Measurements from ENCODE around the gene SH3GL2.

SH3GL2 gene

GRCh38 chr9:17810317-17810716 lies 231.5 kb downstream of the SH3GL2 start:
- no peak for DNase-seq (ENCODE audit: low spot score)
- ChIA-PET POLR2A (ENCODE audit: low non-redundant PET) (no interaction called here), CTCF (interaction anchor here (0.8 to 1.6 kb wide), 10 partner anchors 10 to 1218 kb away, joined by 3 to 11 read pairs (median 4); no protein-coding TSS in a partner anchor)
- H3K27ac ChIP-seq = no peak overlapping the region
- no peak for TF ChIP-seq CTCF (conservative IDR thresholded peaks at IDR 0.05; ENCODE audit: low read depth)

- ChIA-PET POLR2A (ENCODE audit: low non-redundant PET) (no interaction called here), CTCF (interaction anchor here (0.6 to 1.6 kb wide), 16 partner anchors 10 to 1218 kb away, joined by 3 to 11 read pairs (median 4); no protein-coding TSS in a partner anchor)
- DNase-seq (ENCODE audit: low spot score) = peak; percentile 47
- TF ChIP-seq CTCF (conservative IDR thresholded peaks at IDR 0.05; ENCODE audit: low read depth) = peak; percentile 98
- no peak overlapping the region for H3K27ac ChIP-seq
Observed at GRCh38 chr9:17810728-17811571, 232.1 kb downstream of the SH3GL2 start.

- no peak overlapping the region for H3K27ac ChIP-seq
- TF ChIP-seq CTCF (conservative IDR thresholded peaks at IDR 0.05; ENCODE audit: low read depth) = no peak
- ChIA-PET POLR2A (ENCODE audit: low non-redundant PET) (no interaction called here), CTCF (no interaction called here)
- DNase-seq (ENCODE audit: low spot score) = no peak
Observed at GRCh38 chr9:17813798-17814197, 234.9 kb downstream of the SH3GL2 start.

GRCh38 chr9:17816431-17817027 lies 237.7 kb downstream of the SH3GL2 start:
- DNase-seq (ENCODE audit: low spot score) = no peak
- no peak for TF ChIP-seq CTCF (conservative IDR thresholded peaks at IDR 0.05; ENCODE audit: low read depth)
- ChIA-PET POLR2A (ENCODE audit: low non-redundant PET) (no interaction called here), CTCF (no interaction called here)
- no peak overlapping the region for H3K27ac ChIP-seq

- no peak overlapping the region for H3K27ac ChIP-seq
- no peak for TF ChIP-seq CTCF (conservative IDR thresholded peaks at IDR 0.05; ENCODE audit: low read depth)
- ChIA-PET CTCF (no interaction called here), POLR2A (ENCODE audit: low non-redundant PET) (no interaction called here)
- no peak for DNase-seq (ENCODE audit: low spot score)
Observed at GRCh38 chr9:17824191-17824590, 245.3 kb downstream of the SH3GL2 start.

- CTCF ChIA-PET = no interaction called here
- DNase-seq (ENCODE audit: low spot score) = no peak
- POLR2A ChIA-PET (ENCODE audit: low non-redundant PET) = no interaction called here
- no peak overlapping the region for H3K27ac ChIP-seq
- no peak for TF ChIP-seq CTCF (conservative IDR thresholded peaks at IDR 0.05; ENCODE audit: low read depth)
Observed at GRCh38 chr9:17824616-17825264, 245.9 kb downstream of the SH3GL2 start.
